Right atrium auricular region (tissue), 2 donors: ENCODE results near the gene ABI3. TPM values are rescaled to one million over a fixed set of nuclear protein-coding genes. Genes with fewer than 3 reads are reported as not detected.
A peak's percentile ranks its signal among the peaks of the same experiment; 100 is the strongest.
"Not testable (repeated sequence)": the region's sequence is repeated elsewhere in the genome, so short reads cannot be mapped to it uniquely, and the experiment has no call there.

Experiments used
- DNase-seq: peaks from one replicate; pipeline ENCODE4 v3.0.0-alpha.2; 2019; ENCODE audit warnings: low spot score
- H3K27ac ChIP-seq, 2 donors: fragments of 200-600 bp; sonication (generic); 1 replicate in 1 of 2; 2 replicates in 1 of 2; pipeline ENCODE4 v1.5.1; 2016 to 2019
- H3K27me3 ChIP-seq, 2 donors: fragments of 200-600 bp; sonication (generic); one replicate each; pipeline versions ENCODE4 v1.5.1 to v1.6.0; 2017 to 2019
- H3K36me3 ChIP-seq: fragments of 200-600 bp; sonication (generic); one replicate; pipeline ENCODE4 v1.5.1; 2016
- H3K4me1 ChIP-seq, 2 donors: fragments of 200-600 bp; sonication (generic); one replicate each; pipeline versions ENCODE4 v1.5.1 to v1.6.0; 2017 to 2019
- H3K4me3 ChIP-seq, 2 donors: fragments of 200-600 bp; sonication (generic); 1 replicate in 1 of 2; 2 replicates in 1 of 2; pipeline ENCODE4 v1.5.1; 2017 to 2019; ENCODE audit warnings: mild to moderate bottlenecking in 1 of 2, moderate library complexity in 1 of 2
- H3K9me3 ChIP-seq, 2 donors: fragments of 200-600 bp; sonication (generic); one replicate each; pipeline ENCODE4 v1.5.1; 2019
- total RNA-seq, 2 donors: library from RNA; depleted of rRNA; stranded (reverse); fragments of >200 nt; gene quantifications; one replicate each; pipeline ENCODE4 v1.1.0, GENCODE V29; 2016
- TF ChIP-seq, protein P1 (sequence below), 2 donors: fragments of 200-600 bp; sonication (generic); IDR thresholded peaks; one replicate each; pipeline ENCODE4 v1.5.1; 2019; ENCODE audit warnings: antibody characterized with exemption in 2 of 2

The ABI3 gene
- 1 to 10 TPM; 6.7 to 8.2 TPM for total RNA-seq

- no peaks in the 10 kb centered on the region for H3K27me3 ChIP-seq
- no peaks in the 10 kb centered on the region for H3K9me3 ChIP-seq
- H3K4me1 ChIP-seq = peaks cover 0 to 30% of the 10 kb centered on the region in 2 donors
- no peaks in the 10 kb centered on the region for H3K36me3 ChIP-seq
- no peak for DNase-seq
- TF ChIP-seq, protein P1, sequence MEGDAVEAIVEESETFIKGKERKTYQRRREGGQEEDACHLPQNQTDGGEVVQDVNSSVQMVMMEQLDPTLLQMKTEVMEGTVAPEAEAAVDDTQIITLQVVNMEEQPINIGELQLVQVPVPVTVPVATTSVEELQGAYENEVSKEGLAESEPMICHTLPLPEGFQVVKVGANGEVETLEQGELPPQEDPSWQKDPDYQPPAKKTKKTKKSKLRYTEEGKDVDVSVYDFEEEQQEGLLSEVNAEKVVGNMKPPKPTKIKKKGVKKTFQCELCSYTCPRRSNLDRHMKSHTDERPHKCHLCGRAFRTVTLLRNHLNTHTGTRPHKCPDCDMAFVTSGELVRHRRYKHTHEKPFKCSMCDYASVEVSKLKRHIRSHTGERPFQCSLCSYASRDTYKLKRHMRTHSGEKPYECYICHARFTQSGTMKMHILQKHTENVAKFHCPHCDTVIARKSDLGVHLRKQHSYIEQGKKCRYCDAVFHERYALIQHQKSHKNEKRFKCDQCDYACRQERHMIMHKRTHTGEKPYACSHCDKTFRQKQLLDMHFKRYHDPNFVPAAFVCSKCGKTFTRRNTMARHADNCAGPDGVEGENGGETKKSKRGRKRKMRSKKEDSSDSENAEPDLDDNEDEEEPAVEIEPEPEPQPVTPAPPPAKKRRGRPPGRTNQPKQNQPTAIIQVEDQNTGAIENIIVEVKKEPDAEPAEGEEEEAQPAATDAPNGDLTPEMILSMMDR (IDR thresholded peaks at IDR 0.05) = no peak
- peak within 1 kb of the TSS; percentile 33 to 43 for H3K4me3 ChIP-seq
- peak within 1 kb of the TSS; percentile 40 to 69 for H3K27ac ChIP-seq
Measured at GRCh38 chr17:49210158-49211029, at the start of gene ABI3, which contains the start of gene GNGT2. Gene ABI3, plus strand, starts transcription at chr17:49210707. Its CDS starts 18 bp downstream, at chr17:49210725. Gene GNGT2, minus strand, starts transcription at chr17:49210574. Its CDS starts 3,152 bp downstream, at chr17:49207422.

GRCh38 chr17:49162866-49163265 is 47.6 kb upstream of the ABI3 start:
- Histone ChIP-seq H3K27ac (no peak overlapping the region), H3K27me3 (no peaks in the 10 kb centered on the region)

GRCh38 chr17:49165143-49165542 is 45.4 kb upstream of the ABI3 start:
- Histone ChIP-seq H3K27me3 (no peaks in the 10 kb centered on the region), H3K27ac (no peak overlapping the region), H3K9me3 (no peaks in the 10 kb centered on the region), H3K4me3 (no peak overlapping the region), H3K4me1 (no peaks in the 10 kb centered on the region), H3K36me3 (no peaks in the 10 kb centered on the region)
- TF ChIP-seq, protein P1 (IDR thresholded peaks at IDR 0.05) = no peak
- no peak for DNase-seq

More at GRCh38 chr17:49162866-49163265, 47.6 kb upstream of the ABI3 start:
- no peak overlapping the region for H3K4me3 ChIP-seq
- H3K4me1 ChIP-seq = no peaks in the 10 kb centered on the region
- no peak for DNase-seq
- no peaks in the 10 kb centered on the region for H3K36me3 ChIP-seq
- H3K9me3 ChIP-seq = no peaks in the 10 kb centered on the region
- TF ChIP-seq, protein P1 (IDR thresholded peaks at IDR 0.05) = no peak

DNA sequence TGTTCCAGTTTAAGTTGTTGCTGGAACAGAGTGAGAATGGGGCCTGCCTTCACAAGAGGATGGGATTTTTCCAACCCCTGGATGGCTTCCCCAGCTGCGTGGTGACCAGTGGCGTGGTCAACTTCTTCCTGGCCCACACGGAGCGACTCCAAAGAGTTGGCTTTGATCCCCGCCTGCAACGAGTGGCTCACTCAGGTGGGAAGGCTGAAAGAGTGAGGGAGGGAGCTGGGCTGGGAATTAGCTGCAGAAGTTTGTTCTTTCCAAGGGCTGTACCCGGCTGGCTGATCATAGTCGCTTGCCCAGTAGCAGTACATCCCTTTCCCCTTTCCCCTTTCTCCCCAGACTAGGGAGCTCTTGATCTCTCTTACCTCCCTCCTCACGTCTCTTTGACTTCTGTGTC is 41.8 kb upstream of the ABI3 start:
- H3K27me3 ChIP-seq = no peaks in the 10 kb centered on the region
- TF ChIP-seq, protein P1 (IDR thresholded peaks at IDR 0.05) = no peak

GRCh38 chr17:49170216-49170615 is 40.3 kb upstream of the ABI3 start:
- Histone ChIP-seq H3K36me3 (no peaks in the 10 kb centered on the region), H3K4me1 (no peaks in the 10 kb centered on the region), H3K27me3 (no peaks in the 10 kb centered on the region), H3K27ac (no peak overlapping the region), H3K9me3 (peaks cover 0 to 14% of the 10 kb centered on the region in 2 donors), H3K4me3 (no peak overlapping the region)
- no peak for DNase-seq
- TF ChIP-seq, protein P1 (IDR thresholded peaks at IDR 0.05) = no peak

More for the DNA sequence above, 41.8 kb upstream of the ABI3 start:
- DNase-seq = no peak
- H3K4me1 ChIP-seq = no peaks in the 10 kb centered on the region
- no peak overlapping the region for H3K27ac ChIP-seq
- H3K36me3 ChIP-seq = no peaks in the 10 kb centered on the region
- H3K9me3 ChIP-seq = peaks cover 0 to 5% of the 10 kb centered on the region in 2 donors
- no peak overlapping the region for H3K4me3 ChIP-seq

- H3K4me3 ChIP-seq, H3K27ac ChIP-seq, H3K27me3 ChIP-seq, H3K36me3 ChIP-seq, H3K4me1 ChIP-seq, DNase-seq: not testable (repeated sequence)
- H3K9me3 ChIP-seq = peaks cover 0 to 18% of the 10 kb centered on the region in 2 donors
Measured at GRCh38 chr17:49170711-49171110, 39.8 kb upstream of the ABI3 start.

DNA sequence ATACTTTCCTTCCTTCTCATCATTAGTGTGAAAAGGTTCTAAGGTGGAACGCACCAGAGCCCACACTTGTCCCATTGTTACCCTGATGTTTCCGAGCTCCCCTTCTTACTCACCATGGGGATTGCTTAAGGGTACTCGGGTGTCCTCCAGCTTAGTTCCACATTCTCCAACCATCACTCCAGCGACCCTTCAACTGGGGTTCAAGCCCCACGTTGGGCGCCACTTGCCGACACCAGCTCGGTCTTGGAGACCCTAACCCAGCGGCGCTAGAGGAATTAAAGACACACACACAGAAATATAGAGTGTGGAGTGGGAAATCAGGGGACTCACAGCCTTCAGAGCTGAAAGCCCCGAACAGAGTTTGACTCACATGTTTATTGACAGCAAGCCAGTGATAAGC is 34.5 kb upstream of the ABI3 start:
- peaks cover 0 to 44% of the 10 kb centered on the region in 2 donors for H3K9me3 ChIP-seq

More for the DNA sequence above, 34.5 kb upstream of the ABI3 start:
- H3K4me1 ChIP-seq, H3K4me3 ChIP-seq, H3K36me3 ChIP-seq, H3K27me3 ChIP-seq, H3K27ac ChIP-seq, DNase-seq: not testable (repeated sequence)
